ENCODE data around the gene SYT1.
A peak's percentile ranks its signal among the peaks of the same experiment; 100 is the strongest.
"Not testable (repeated sequence)": the region's sequence is repeated elsewhere in the genome, so short reads cannot be mapped to it uniquely, and the experiment has no call there.

The SYT1 gene

DNA sequence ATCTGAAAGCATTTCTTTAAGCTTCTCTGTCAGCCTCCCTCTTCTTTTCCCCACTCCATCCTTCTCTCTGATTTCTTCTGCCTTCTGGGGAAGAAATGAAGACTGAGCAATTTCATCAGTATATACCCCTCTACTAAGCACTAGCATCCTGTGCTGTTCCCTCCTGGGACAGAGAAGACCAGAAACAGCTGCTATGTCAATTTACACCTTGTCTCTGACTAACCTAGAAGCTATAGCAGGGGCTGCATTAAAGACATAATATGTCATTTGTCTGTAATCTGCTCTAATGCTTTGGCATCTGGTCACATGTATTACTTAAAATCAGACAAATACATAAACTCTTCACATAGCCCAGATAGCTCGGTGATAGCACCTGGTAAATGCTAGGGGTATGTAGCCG is 529.3 kb downstream of the SYT1 start:
- DNase-seq, result no peak

DNA sequence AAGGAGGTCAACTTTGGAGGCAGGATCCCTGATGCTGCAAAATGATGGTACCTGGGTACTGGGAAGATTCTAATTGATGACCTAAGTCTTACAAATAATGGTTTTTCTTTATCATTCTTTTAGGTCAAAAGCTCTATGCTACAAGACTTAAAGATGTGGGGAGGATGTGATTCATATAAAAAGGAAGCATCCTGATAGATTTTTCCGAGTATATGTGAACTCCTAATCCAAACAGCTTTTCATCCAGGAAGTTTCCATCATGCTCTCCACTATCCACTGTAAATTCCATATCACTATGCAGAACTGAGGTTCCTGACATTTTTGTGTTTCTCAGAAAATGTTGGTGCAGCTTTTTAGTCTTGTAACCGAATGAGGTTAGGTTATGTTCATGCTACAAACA is 533.0 kb downstream of the SYT1 start:
- DNase-seq, result no peak

- no peak for DNase-seq
Observed at GRCh38 chr12:79400481-79400880, 535.9 kb downstream of the SYT1 start.

GRCh38 chr12:79402606-79403005 is 538.0 kb downstream of the SYT1 start:
- no peak for DNase-seq

- DNase-seq, result no peak
Observed at GRCh38 chr12:79406993-79407392, 542.4 kb downstream of the SYT1 start.

- peak in 13 of 58 donors; percentile 1 to 29 (median 4) for DNase-seq
Observed at GRCh38 chr12:79407671-79408622, 543.4 kb downstream of the SYT1 start.

DNA sequence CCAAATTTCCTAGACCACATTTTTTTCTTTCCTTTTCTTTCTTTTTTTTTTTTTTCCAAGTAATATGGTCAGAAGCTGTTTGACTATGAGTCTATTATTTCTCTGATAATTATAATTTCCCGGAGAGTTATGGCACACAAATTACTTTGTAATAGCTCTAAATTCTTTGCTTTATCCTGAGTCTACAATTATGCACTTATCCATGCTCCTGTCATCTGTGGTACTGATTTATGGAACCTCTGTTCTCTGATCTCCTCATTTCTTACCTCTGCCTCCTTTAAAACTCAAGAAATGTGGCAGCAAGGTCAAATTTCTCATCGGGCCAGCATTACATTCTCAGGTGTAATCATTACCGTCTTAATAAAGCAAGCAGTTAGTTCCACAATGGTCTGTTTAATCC is 544.1 kb downstream of the SYT1 start:
- DNase-seq, result no peak

DNA sequence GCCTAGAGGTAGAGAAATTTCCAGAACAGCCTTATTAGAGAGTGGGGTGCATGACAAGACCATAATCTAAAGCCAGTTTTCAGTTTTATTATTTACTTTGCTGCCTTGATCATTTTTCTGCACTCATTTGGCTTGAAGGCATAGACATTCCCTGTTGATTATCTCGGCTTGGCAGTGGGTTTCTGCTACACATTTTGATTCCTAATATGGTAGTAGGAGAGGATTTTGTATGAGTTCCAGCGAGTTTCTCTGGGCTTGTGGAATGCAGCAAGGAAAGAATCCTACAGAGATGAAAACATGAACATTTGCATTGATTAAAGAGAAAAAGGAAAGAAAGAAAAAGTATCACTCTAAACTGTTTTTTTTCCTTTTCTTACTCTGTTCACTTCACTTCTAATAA is 545.0 kb downstream of the SYT1 start:
- DNase-seq, result no peak

GRCh38 chr12:79411791-79412190 is 547.2 kb downstream of the SYT1 start:
- no peak for DNase-seq

- DNase-seq, result no peak
Observed at GRCh38 chr12:79413796-79414195, 549.2 kb downstream of the SYT1 start.

GRCh38 chr12:79414252-79414651 is 549.7 kb downstream of the SYT1 start:
- no peak for DNase-seq

- DNase-seq, result no peak
Observed at GRCh38 chr12:79415321-79415720, 550.7 kb downstream of the SYT1 start.

- no peak for DNase-seq
Observed at GRCh38 chr12:79415746-79416435, 551.3 kb downstream of the SYT1 start.

DNA sequence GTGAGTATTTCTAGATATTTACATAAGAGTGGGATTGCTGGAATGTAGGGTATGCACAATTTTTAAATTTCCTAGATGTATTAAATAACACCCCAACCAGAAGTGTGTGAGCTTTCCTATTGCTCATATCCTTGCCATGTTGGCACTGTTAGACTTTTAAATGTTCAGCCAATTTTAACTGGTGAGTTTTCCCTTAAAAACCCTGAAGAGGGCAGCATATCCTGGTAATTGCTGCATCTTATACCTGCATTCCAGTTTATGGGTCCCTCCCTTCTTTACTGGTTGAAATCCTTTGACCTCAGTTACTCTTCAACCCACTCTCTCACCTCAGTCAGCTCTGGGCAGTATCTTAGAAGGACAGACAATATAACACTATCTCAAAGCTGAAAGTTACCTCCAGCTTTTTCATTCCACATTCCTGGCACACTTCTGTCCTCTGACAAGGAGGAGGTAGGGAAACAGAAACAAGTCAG is 555.6 kb downstream of the SYT1 start:
- DNase-seq, result peak in 1 of 58 donors; percentile 1

DNA sequence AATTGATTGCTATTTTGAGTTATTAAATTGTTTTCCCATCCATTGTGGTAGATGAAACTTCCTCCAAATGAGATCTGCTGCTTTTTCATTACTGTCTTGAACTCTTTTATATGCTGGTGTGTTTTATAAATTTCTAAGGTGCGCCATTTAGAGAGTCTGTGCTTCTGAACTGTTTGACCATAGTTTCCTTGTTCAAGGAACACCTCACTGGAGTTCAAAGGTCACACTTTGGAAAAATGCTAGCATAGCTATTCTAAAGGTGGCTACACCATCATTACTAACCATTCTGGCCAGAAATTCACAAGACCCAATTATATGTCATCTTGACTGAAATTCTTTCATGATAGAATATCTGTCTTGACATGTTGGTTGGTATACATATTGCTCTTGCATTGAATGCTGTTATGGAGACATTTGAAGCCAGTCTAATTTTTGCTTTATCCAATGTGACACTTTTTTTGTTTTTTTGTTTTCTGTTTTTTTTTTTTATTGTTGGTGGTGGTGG is 556.7 kb downstream of the SYT1 start:
- no peak for DNase-seq

GRCh38 chr12:79422060-79422812 is 557.7 kb downstream of the SYT1 start:
- DNase-seq, result no peak

- DNase-seq, result no peak
Observed at GRCh38 chr12:79423560-79423959, 559.0 kb downstream of the SYT1 start.

DNA sequence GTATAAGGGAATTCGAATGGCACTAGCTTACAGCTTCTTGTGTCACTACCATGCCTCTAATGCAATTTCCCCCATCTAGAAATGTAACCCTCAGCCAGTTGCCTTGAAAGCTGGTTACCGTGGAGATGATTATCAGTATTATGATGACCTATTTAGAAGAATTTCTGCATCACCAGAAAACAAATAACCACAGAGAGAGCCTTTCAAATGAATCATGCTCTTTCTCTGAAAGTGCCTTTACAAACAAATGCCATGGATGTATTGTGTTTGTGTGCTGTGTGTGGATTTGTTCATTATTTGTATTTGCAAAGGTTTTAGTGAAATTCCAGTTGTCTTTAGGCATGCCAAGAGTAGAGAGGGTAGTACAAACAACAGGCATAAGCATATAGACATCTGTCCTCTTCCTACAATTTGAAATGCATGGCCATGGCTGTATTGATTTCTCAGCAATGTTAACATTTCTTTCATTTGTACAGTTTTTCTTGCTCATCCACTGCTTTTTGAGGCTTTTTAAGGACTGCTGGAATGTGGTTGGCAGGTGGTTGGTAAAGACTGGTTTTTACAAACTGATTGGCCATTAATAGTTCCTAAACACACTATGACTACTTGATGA is 559.6 kb downstream of the SYT1 start:
- DNase-seq, result no peak

DNA sequence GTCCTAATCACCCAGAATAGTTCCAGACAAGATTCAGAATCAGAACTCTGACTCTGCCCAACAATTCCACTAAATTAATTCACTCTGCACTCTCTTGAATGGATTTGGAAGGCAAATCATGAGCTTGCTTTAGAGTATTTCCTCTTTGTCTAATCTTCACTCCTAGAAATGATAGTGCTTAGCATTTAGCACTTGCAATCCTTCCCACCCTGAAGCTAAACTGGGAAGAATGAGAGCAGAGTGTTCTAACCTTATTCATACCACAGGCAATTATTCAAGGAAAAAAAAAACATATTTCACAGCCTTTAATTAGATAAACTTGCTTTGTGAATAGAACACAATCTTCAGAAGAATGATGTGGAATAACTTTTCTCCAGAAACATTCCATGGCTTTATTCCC is 561.5 kb downstream of the SYT1 start:
- DNase-seq, result no peak

- DNase-seq, result not testable (repeated sequence)
Observed at GRCh38 chr12:79426744-79427143, 562.2 kb downstream of the SYT1 start.

GRCh38 chr12:79433465-79434072 is 569.0 kb downstream of the SYT1 start:
- no peak for DNase-seq
